ENCODE results near the gene IMPA2.

Gene IMPA2

GRCh38 chr18:11991021-11991795 is 9.9 kb downstream of the IMPA2 start:
- DNase-seq = no peak

GRCh38 chr18:11992096-11992790 is 10.9 kb downstream of the IMPA2 start:
- DNase-seq = peak; percentile 11

- no peak for DNase-seq
Measured at GRCh38 chr18:11993264-11993916, 12.1 kb downstream of the IMPA2 start.

GRCh38 chr18:11994336-11994702 is 13.0 kb downstream of the IMPA2 start:
- DNase-seq = no peak

- no peak for DNase-seq
Measured at GRCh38 chr18:11994703-11995444, 13.6 kb downstream of the IMPA2 start.

GRCh38 chr18:11995445-11996189 is 14.3 kb downstream of the IMPA2 start:
- no peak for DNase-seq

GRCh38 chr18:11996190-11996754 is 15.0 kb downstream of the IMPA2 start:
- no peak for DNase-seq

GRCh38 chr18:11996907-11997306 is 15.6 kb downstream of the IMPA2 start:
- DNase-seq = no peak

- no peak for DNase-seq
Measured at GRCh38 chr18:11997466-11997865, 16.2 kb downstream of the IMPA2 start.

- no peak for DNase-seq
Measured at GRCh38 chr18:11998193-11998592, 16.9 kb downstream of the IMPA2 start.

- no peak for DNase-seq
Measured at GRCh38 chr18:11999429-11999828, 18.1 kb downstream of the IMPA2 start.

GRCh38 chr18:12000072-12000659 is 18.9 kb downstream of the IMPA2 start:
- no peak for DNase-seq

- no peak for DNase-seq
Measured at GRCh38 chr18:12001421-12001820, 20.1 kb downstream of the IMPA2 start.

GRCh38 chr18:12003894-12004293 is 22.6 kb downstream of the IMPA2 start:
- DNase-seq = no peak

- no peak for DNase-seq
Measured at GRCh38 chr18:12005538-12006487, 24.5 kb downstream of the IMPA2 start.

- DNase-seq = no peak
Measured at GRCh38 chr18:12006488-12006840, 25.2 kb downstream of the IMPA2 start.

- DNase-seq = no peak
Measured at GRCh38 chr18:12007063-12007462, 25.8 kb downstream of the IMPA2 start.

GRCh38 chr18:12008181-12008767 is 27.0 kb downstream of the IMPA2 start:
- no peak for DNase-seq

GRCh38 chr18:12008842-12009580 is 27.7 kb downstream of the IMPA2 start:
- DNase-seq = no peak

Data from cortex of kidney (tissue), 1 donor.